IMR-90 (cell line): Measurements from ENCODE around the gene NSD2. TPM values are rescaled to one million over a fixed set of nuclear protein-coding genes. Genes with fewer than 3 reads are reported as not detected.

Experiments
- ATAC-seq: fragments of 200-7000 bp; cut with Tn5 transposase; 2 replicates; pipeline ENCODE4 v1.9.1; 2020; ENCODE audit warnings: low read depth, mild to moderate bottlenecking, moderate library complexity
- BruUV-seq: library from RNA; stranded (reverse); fragments of 400-500 nt; replicated peaks from 2 replicates; lab custom pipeline; 2021; lab: Mats Ljungman, UMichigan
- CTCF ChIA-PET: fragments of 300-600 bp; formaldehyde crosslinking; extraction: SDS; loops from one replicate; lab custom pipeline; 2021; ENCODE audit warnings: antibody characterized with exemption; lab: Yijun Ruan, JAX
- POLR2A ChIA-PET: fragments of 300-600 bp; sonication (Branson Sonifier 250); formaldehyde crosslinking; loops from one replicate; lab custom pipeline; 2022; ENCODE audit warnings: antibody characterized with exemption; ENCODE audit not compliant: unreplicated experiment; lab: Charles Lee
- DNase-seq: peaks from one replicate; pipeline ENCODE4 v3.0.0; 2013
- H2AFZ ChIP-seq: replicated peaks from 2 replicates; pipeline ENCODE3; 2013; ENCODE audit warnings: low read length, mild to moderate bottlenecking; ENCODE audit not compliant: poor library complexity
- H2AK5ac ChIP-seq: 2 replicates; pipeline ENCODE4 v1.6.1; 2013; ENCODE audit warnings: low read depth, low read length, inconsistent platforms
- H2AK9ac ChIP-seq: replicated peaks from 2 replicates; pipeline ENCODE3; 2013; ENCODE audit warnings: mild to moderate bottlenecking, low read depth, low read length, moderate library complexity; ENCODE audit not compliant: poor library complexity
- H2BK120ac ChIP-seq: 2 replicates; pipeline ENCODE4 v1.6.1; 2013; ENCODE audit warnings: low read depth, low read length, inconsistent platforms
- H2BK15ac ChIP-seq: 3 replicates; pipeline ENCODE4 v1.6.1; 2013; ENCODE audit warnings: low read depth, low read length, inconsistent platforms
- H2BK20ac ChIP-seq: 2 replicates; pipeline ENCODE4 v1.6.1; 2013; ENCODE audit warnings: low read depth, mild to moderate bottlenecking, inconsistent platforms, low read length, moderate library complexity
- H2BK5ac ChIP-seq: 2 replicates; pipeline ENCODE4 v1.6.1; 2013; ENCODE audit warnings: mild to moderate bottlenecking, low read depth, low read length, inconsistent platforms; ENCODE audit not compliant: poor library complexity, severe bottlenecking
- H3K14ac ChIP-seq: replicated peaks from 2 replicates; pipeline ENCODE4 v1.6.1; 2013; ENCODE audit warnings: low read depth, low read length, inconsistent platforms
- H3K18ac ChIP-seq: 2 replicates; pipeline ENCODE4 v1.6.1; 2013; ENCODE audit warnings: low read depth, low read length, control low read depth
- H3K23ac ChIP-seq: 2 replicates; pipeline ENCODE4 v1.6.1; 2013; ENCODE audit warnings: low read depth, low read length, inconsistent platforms
- H3K27ac ChIP-seq: 2 replicates; pipeline ENCODE4 v1.5.1; 2013; ENCODE audit warnings: mild to moderate bottlenecking, control low read depth, low read length; ENCODE audit not compliant: insufficient read depth
- H3K27me3 ChIP-seq: 2 replicates; pipeline ENCODE4 v1.6.1; 2013; ENCODE audit warnings: low read length; ENCODE audit not compliant: control insufficient read depth, insufficient read depth
- H3K36me3 ChIP-seq: 2 replicates; pipeline ENCODE4 v1.6.1; 2013; ENCODE audit warnings: low read length, mixed read lengths; ENCODE audit not compliant: control insufficient read depth, insufficient read depth
- H3K4ac ChIP-seq: 2 replicates; pipeline ENCODE4 v1.6.1; 2013; ENCODE audit warnings: low read depth, low read length, inconsistent platforms
- H3K4me1 ChIP-seq: 2 replicates; pipeline ENCODE4 v1.6.1; 2013; ENCODE audit warnings: low read length, mixed read lengths; ENCODE audit not compliant: control insufficient read depth, insufficient read depth
- H3K4me2 ChIP-seq: 2 replicates; pipeline ENCODE4 v1.6.1; 2013; ENCODE audit warnings: low read depth, mild to moderate bottlenecking, control low read depth, low read length, moderate library complexity
- H3K4me3 ChIP-seq: 2 replicates; pipeline ENCODE4 v1.5.1; 2013; ENCODE audit warnings: low read depth, mild to moderate bottlenecking, control low read depth, low read length, moderate library complexity; ENCODE audit not compliant: insufficient read depth
- H3K56ac ChIP-seq: 2 replicates; pipeline ENCODE4 v1.6.1; 2013; ENCODE audit warnings: low read length, inconsistent platforms; ENCODE audit not compliant: insufficient read depth; ENCODE audit errors: extremely low read depth
- H3K79me1 ChIP-seq, 2 experiments: 2 replicates each; pipeline ENCODE4 v1.6.1; 2013; ENCODE audit warnings: low read length in 2 of 2, inconsistent platforms in 1 of 2, low read depth in 1 of 2
- H3K9ac ChIP-seq: 2 replicates; pipeline ENCODE4 v1.6.1; 2013; ENCODE audit warnings: low read depth, low read length, control low read depth
- H3K9me1 ChIP-seq: 2 replicates; pipeline ENCODE4 v1.6.1; 2013; ENCODE audit warnings: low read length, inconsistent platforms; ENCODE audit not compliant: insufficient read depth
- H3K9me3 ChIP-seq: 2 replicates; pipeline ENCODE4 v1.6.1; 2013; ENCODE audit warnings: low read length; ENCODE audit not compliant: control insufficient read depth, insufficient read depth
- H4K20me1 ChIP-seq: 2 replicates; pipeline ENCODE4 v1.6.1; 2013; ENCODE audit warnings: low read length, inconsistent platforms; ENCODE audit not compliant: insufficient read depth
- H4K5ac ChIP-seq: 2 replicates; pipeline ENCODE4 v1.6.1; 2013; ENCODE audit warnings: mild to moderate bottlenecking, low read depth, low read length, control low read depth
- H4K8ac ChIP-seq, 2 experiments: 2 replicates each; pipeline ENCODE4 v1.6.1; 2013; ENCODE audit warnings: low read depth in 2 of 2, low read length in 2 of 2, control low read depth in 1 of 2, inconsistent platforms in 1 of 2
- H4K91ac ChIP-seq: 2 replicates; pipeline ENCODE4 v1.6.1; 2013; ENCODE audit warnings: low read depth, low read length, inconsistent platforms; ENCODE audit not compliant: insufficient read depth
- CEBPB ChIP-seq: IDR thresholded peaks from 2 replicates; pipeline ENCODE4 v1.6.1; 2012; ENCODE audit warnings: low read depth, low read length, improper control_type of control experiment
- CHD1 ChIP-seq: IDR thresholded peaks from 2 replicates; pipeline ENCODE4 v1.6.1; 2012; ENCODE audit warnings: low read depth, low read length, improper control_type of control experiment
- ELK1 ChIP-seq: fragments of 150-350 bp; IDR thresholded peaks from 2 replicates; pipeline ENCODE4 v1.6.1; 2016; ENCODE audit warnings: low read depth, mild to moderate bottlenecking, low read length, moderate library complexity, borderline replicate concordance
- FOS ChIP-seq: fragments of 150-350 bp; IDR thresholded peaks from 2 replicates; pipeline ENCODE4 v1.6.1; 2016; ENCODE audit warnings: low read depth, low read length
- NFE2L2 ChIP-seq: fragments of 150-350 bp; IDR thresholded peaks from 2 replicates; pipeline ENCODE4 v1.6.1; 2016; ENCODE audit warnings: low read depth, mild to moderate bottlenecking, low read length
- POLR2A ChIP-seq: IDR thresholded peaks from 2 replicates; pipeline ENCODE4 v1.6.1; 2012; ENCODE audit warnings: mild to moderate bottlenecking, low read depth, low read length
- RFX5 ChIP-seq: IDR thresholded peaks from 2 replicates; pipeline ENCODE4 v1.8.0; 2012; ENCODE audit warnings: low read depth, mild to moderate bottlenecking, low read length, moderate library complexity
- WGBS, 2 experiments: methylation state at CpG; one replicate each; pipeline versions ENCODE4 v1.1.5 to v1.1.7; 2013; ENCODE audit warnings: missing lambda C conversion rate in 2 of 2; ENCODE audit not compliant: insufficient read length in 1 of 2; ENCODE audit errors: extremely low coverage in 2 of 2; 5-methylcytosine and 5-hydroxymethylcytosine counted together
- dilution Hi-C: fragments of 300-500 bp; cut with HindIII; formaldehyde crosslinking; loops from one replicate; pipeline ENCODE4 v1.14.3; 2018; ENCODE audit warnings: low sequenced_read_pairs; ENCODE audit not compliant: unreplicated experiment
- in situ Hi-C: fragments of 300-500 bp; cut with MboI; formaldehyde crosslinking; loops from 3 replicates; pipeline ENCODE4 v1.14.3; 2019; ENCODE audit warnings: low sequenced_read_pairs, inconsistent platforms, mixed read lengths
- intact Hi-C: fragments of 100-400 bp; cut with micrococcal nuclease; formaldehyde crosslinking; loops from 2 replicates; pipeline ENCODE4 v1.10.0; 2022
- polyA plus RNA-seq, 3 experiments: library from polyadenylated mRNA; depleted of rRNA; stranded (reverse); fragments of >200 nt; gene quantifications; 2 replicates each; pipeline ENCODE4 v1.2.3, GENCODE V29; 2012; ENCODE audit warnings: low replicate concordance in 1 of 3
- total RNA-seq: library from RNA; depleted of rRNA; stranded (reverse); fragments of >200 nt; gene quantifications from 2 replicates; pipeline ENCODE4 v1.2.3, GENCODE V29; 2012
- TF ChIP-seq, protein P1 (sequence below): conservative IDR thresholded peaks from 2 replicates; pipeline ENCODE4 v1.5.1; 2012; ENCODE audit warnings: mild to moderate bottlenecking, low read depth, low read length, improper control_type of control experiment

Gene NSD2
- total and polyA plus RNA-seq, 2 of the 4 experiments (the other 2 are of a cell fraction) = 35.9 to 68.1 TPM

DNA sequence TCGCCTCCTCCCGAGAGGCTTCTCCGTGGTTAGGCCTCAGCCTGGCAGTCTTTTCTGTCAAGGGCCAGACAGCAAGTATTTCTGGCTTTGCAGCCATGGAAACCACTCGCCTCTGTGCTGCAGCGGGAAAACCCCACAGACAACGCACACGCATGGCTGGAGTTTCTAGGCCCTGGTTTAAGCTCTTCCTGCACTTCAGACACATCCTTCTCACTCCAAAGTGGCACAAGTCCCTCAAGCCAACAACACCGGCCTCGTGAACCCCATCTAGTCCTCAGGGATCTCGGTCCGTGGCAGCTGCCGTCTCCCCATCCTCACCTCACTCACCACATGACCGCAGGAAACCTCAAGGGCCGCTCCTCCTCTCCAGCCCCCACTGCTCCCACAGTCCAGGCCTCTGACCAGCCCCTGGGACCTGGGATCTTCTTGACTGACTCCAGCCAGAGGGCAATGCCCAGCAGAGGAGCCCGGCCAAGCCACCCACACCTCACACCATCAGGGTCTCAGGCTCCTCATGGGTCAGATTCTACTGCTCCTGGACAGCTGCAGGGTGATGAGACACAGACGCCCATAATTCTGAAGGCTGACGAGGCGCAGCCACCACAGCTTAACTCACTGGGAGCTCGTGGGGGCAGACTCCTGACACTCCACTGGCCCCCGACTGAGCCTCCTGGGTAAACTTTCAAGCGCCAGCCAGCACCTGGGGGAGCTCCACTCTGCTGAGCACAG lies 37.0 kb upstream of the NSD2 start:
- Histone ChIP-seq H4K20me1 (peaks cover 4% of the 10 kb centered on the region), H2AK9ac (peak overlapping the region; percentile 55), H2BK15ac (no peak overlapping the region), H3K14ac (no peak overlapping the region), H3K4ac (no peak overlapping the region), H3K18ac (no peak overlapping the region), H3K4me3 (no peak overlapping the region), H3K27ac (no peak overlapping the region), H3K23ac (no peak overlapping the region), H3K9me1 (no peaks in the 10 kb centered on the region), H3K27me3 (no peaks in the 10 kb centered on the region), H3K36me3 (peaks cover 55% of the 10 kb centered on the region), H3K56ac (no peak overlapping the region), H3K9me3 (no peaks in the 10 kb centered on the region), H3K9ac (no peak overlapping the region), H3K79me1 (peaks cover 13 to 21% of the 10 kb centered on the region in 2 experiments), H2BK20ac (no peak overlapping the region), H2BK5ac (no peak overlapping the region), H2AK5ac (no peak overlapping the region), H3K4me1 (peaks cover 3% of the 10 kb centered on the region; the same call in 1 of the 2 replicates), H4K5ac (no peak overlapping the region), H4K91ac (no peak overlapping the region), H2BK120ac (no peak overlapping the region), H4K8ac (no peak overlapping the region), H2AFZ (no peak overlapping the region), H3K4me2 (no peak overlapping the region)
- in situ Hi-C loops (no loop called here), dilution Hi-C loops (no loop called here), intact Hi-C loops (no loop called here)
- POLR2A ChIA-PET = no interaction called here
- BruUV-seq = no TSS peak
- 94% methylated on average over 19 of the region's 21 CpGs; no CpG with 5 or more reads in 1 of the 2 experiments for WGBS, 2 experiments
- CTCF ChIA-PET = no interaction called here
- no peak for TF ChIP-seq CHD1
- TF ChIP-seq POLR2A = no peak
- no peak for TF ChIP-seq CEBPB
- TF ChIP-seq RFX5 = no peak
- TF ChIP-seq, protein P1, sequence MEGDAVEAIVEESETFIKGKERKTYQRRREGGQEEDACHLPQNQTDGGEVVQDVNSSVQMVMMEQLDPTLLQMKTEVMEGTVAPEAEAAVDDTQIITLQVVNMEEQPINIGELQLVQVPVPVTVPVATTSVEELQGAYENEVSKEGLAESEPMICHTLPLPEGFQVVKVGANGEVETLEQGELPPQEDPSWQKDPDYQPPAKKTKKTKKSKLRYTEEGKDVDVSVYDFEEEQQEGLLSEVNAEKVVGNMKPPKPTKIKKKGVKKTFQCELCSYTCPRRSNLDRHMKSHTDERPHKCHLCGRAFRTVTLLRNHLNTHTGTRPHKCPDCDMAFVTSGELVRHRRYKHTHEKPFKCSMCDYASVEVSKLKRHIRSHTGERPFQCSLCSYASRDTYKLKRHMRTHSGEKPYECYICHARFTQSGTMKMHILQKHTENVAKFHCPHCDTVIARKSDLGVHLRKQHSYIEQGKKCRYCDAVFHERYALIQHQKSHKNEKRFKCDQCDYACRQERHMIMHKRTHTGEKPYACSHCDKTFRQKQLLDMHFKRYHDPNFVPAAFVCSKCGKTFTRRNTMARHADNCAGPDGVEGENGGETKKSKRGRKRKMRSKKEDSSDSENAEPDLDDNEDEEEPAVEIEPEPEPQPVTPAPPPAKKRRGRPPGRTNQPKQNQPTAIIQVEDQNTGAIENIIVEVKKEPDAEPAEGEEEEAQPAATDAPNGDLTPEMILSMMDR = no peak
- TF ChIP-seq FOS = no peak
- no peak for TF ChIP-seq ELK1
- TF ChIP-seq NFE2L2 = no peak
- ATAC-seq (no peak), DNase-seq (no peak)
